ENCODE measurements around the gene FBXL16. TPM values are rescaled to one million over a fixed set of nuclear protein-coding genes. Genes with fewer than 3 reads are reported as not detected.

The FBXL16 gene
- total and polyA plus RNA-seq, 9 of the 15 experiments (the other 6 are each of a cell fraction or from before 2014, with no cell fraction given) = 0.21 to 8.2 (median 1.7) TPM

GRCh38 chr16:694187-694862, 11.3 kb downstream of the FBXL16 start (continued):
- TF ChIP-seq ZNF232 (CRISPR knock-in tag; IDR thresholded peaks at IDR 0.05) (no peak), E2F6 (IDR thresholded peaks at IDR 0.05; ENCODE audit: borderline replicate concordance in 1 of 2, extremely low read depth in 1 of 2, insufficient read depth in 1 of 2, insufficient read length in 1 of 2, low read depth in 1 of 2, low read length in 1 of 2, poor library complexity in 1 of 2, severe bottlenecking in 1 of 2) (peak in 1 of 2 experiments; percentile 55)

GRCh38 chr16:693766-694165, 11.8 kb downstream of the FBXL16 start:
- no peak overlapping the region for H3K4me2 ChIP-seq (ENCODE audit: insufficient read depth, low read length)
- ATAC-seq = no peak
- peaks cover 5% of the 10 kb centered on the region for H3K9me1 ChIP-seq (ENCODE audit: control insufficient read depth, insufficient read depth, low read length)
- in situ Hi-C loops (cut with MboI) (no loop called here), intact Hi-C loops (cut with micrococcal nuclease) (no loop called here)
- H3K27ac ChIP-seq (ENCODE audit: extremely low read depth, low read depth, low read length) = no peak overlapping the region
- no TSS peak for BruUV-seq (replicated peaks)
- 75% methylated on average over 11 of the region's 37 CpGs for WGBS (ENCODE audit: insufficient coverage, low coverage, missing lambda C conversion rate)
- TF ChIP-seq VEZF1 (CRISPR knock-in tag; IDR thresholded peaks at IDR 0.05) (peak; percentile 17; the same call in 1 of the 2 replicates), ELK1 (CRISPR knock-in tag; IDR thresholded peaks at IDR 0.05) (no peak), IFI16 (CRISPR knock-in tag; IDR thresholded peaks at IDR 0.05) (no peak), SREBF2 (CRISPR knock-in tag; IDR thresholded peaks at IDR 0.05) (no peak), SAFB (IDR thresholded peaks at IDR 0.05; ENCODE audit: borderline replicate concordance, low read depth, low read length) (0 out of 2 replicates have a peak, but pooled peaks have one; percentile 5), RBM17 (IDR thresholded peaks at IDR 0.05; ENCODE audit: borderline replicate concordance, low read depth, low read length) (no peak)
- FAIRE-seq = no peak
- DNase-seq (ENCODE audit: extremely low read depth in 1 of 4, low spot score in 3 of 4) = peak in 2 of 4 experiments; percentile 40 to 42
- H3K4me3 ChIP-seq = no peak overlapping the region; the same call in 1 of the 2 replicates
- no peak overlapping the region for H2AFZ ChIP-seq (ENCODE audit: low read depth, low read length)
- H3K9me3 ChIP-seq (replicated peaks; ENCODE audit: control insufficient read depth, insufficient read depth, low read depth, low read length) = no peaks in the 10 kb centered on the region
- ChIA-PET CTCF (ENCODE audit: low intra/inter-chr PET ratio) (no interaction called here), POLR2A (interaction anchor here (0.6 kb wide), 1 partner anchor 20 kb away, joined by 3 read pairs; no protein-coding TSS in a partner anchor)
- peaks cover 12 to 67% of the 10 kb centered on the region in 2 experiments for H3K4me1 ChIP-seq (replicated peaks in 1 of 2; ENCODE audit: control insufficient read depth in 2 of 2, insufficient read depth in 2 of 2, low read length in 2 of 2)
- H3K9ac ChIP-seq (ENCODE audit: insufficient read depth in 1 of 2, low read depth in 2 of 2, low read length in 2 of 2) = no peak overlapping the region
- peaks cover 16% of the 10 kb centered on the region; the same call in 2 of the 3 replicates for H3K79me2 ChIP-seq (ENCODE audit: control insufficient read depth, insufficient read depth, low read length)
- peaks cover 6% of the 10 kb centered on the region; the same call in 1 of the 3 replicates for H3K36me3 ChIP-seq (ENCODE audit: control insufficient read depth, insufficient read depth, low read length)
- H3K27me3 ChIP-seq (ENCODE audit: control insufficient read depth in 2 of 2, insufficient read depth in 2 of 2, low read length in 2 of 2) = peaks cover 2 to 7% of the 10 kb centered on the region in 2 experiments; a peak in 2 of 5 replicates
- H4K20me1 ChIP-seq (replicated peaks; ENCODE audit: control insufficient read depth, insufficient read depth, low read length) = no peaks in the 10 kb centered on the region

All from K562 (cell line).